Measurements from ENCODE around the gene CALHM6. TPM values are rescaled to one million over a fixed set of nuclear protein-coding genes. Genes with fewer than 3 reads are reported as not detected.

The CALHM6 gene
- total and polyA plus RNA-seq, 10 of the 15 experiments (the other 5 are each of a cell fraction or from before 2014, with no cell fraction given): 0.15 to 3.4 (median 1.3) TPM

- no peak for TF ChIP-seq E2F4 (IDR thresholded peaks at IDR 0.05; ENCODE audit: low read depth, low read length)
- peak; percentile 48; the same call in 1 of the 3 replicates for TF ChIP-seq POU2F2 (IDR thresholded peaks at IDR 0.05; ENCODE audit: borderline replicate concordance, low read depth, low read length)
- TF ChIP-seq ATF3 (IDR thresholded peaks at IDR 0.05; ENCODE audit: borderline replicate concordance, extremely low read depth, low read depth, low read length): no peak
- TF ChIP-seq NR2F1 (conservative IDR thresholded peaks at IDR 0.05): peak; percentile 77
- TF ChIP-seq SREBF2 (IDR thresholded peaks at IDR 0.05; ENCODE audit: low read length): no peak
- TF ChIP-seq PAX8 (IDR thresholded peaks at IDR 0.05): no peak
- peak; percentile 52; the same call in 1 of the 2 replicates for TF ChIP-seq PAX5 (IDR thresholded peaks at IDR 0.05; ENCODE audit: borderline replicate concordance, low read depth, low read length)
- no peak; the same call in 1 of the 2 replicates for TF ChIP-seq TBL1XR1 (IDR thresholded peaks at IDR 0.05; ENCODE audit: low read depth, low read length)
- TF ChIP-seq YY1 (IDR thresholded peaks at IDR 0.05; ENCODE audit: low read depth, low read length): no peak
- TF ChIP-seq RFX5 (IDR thresholded peaks at IDR 0.05; ENCODE audit: low read depth, low read length): no peak
- no peak for TF ChIP-seq STAT1 (conservative IDR thresholded peaks at IDR 0.05)
- peak; percentile 39; the same call in 1 of the 2 replicates for TF ChIP-seq BCL11A (IDR thresholded peaks at IDR 0.05; ENCODE audit: low read depth, low read length)
- TF ChIP-seq ELK1 (IDR thresholded peaks at IDR 0.05; ENCODE audit: low read depth, low read length): no peak
- no peak for TF ChIP-seq NFYA (IDR thresholded peaks at IDR 0.05; ENCODE audit: borderline replicate concordance, low read depth, low read length)
- no peak for TF ChIP-seq ASH2L (IDR thresholded peaks at IDR 0.05; ENCODE audit: borderline replicate concordance, low read depth)
- TF ChIP-seq ZBTB40 (IDR thresholded peaks at IDR 0.05; ENCODE audit: borderline replicate concordance): no peak
- TF ChIP-seq REST (IDR thresholded peaks at IDR 0.05; ENCODE audit: low read depth, low read length): no peak
These were observed 15.0 kb downstream of the CALHM6 start (continued) for GRCh38 chr6:116476002-116476678.

All from GM12878 (cell line).